ENCODE data around the gene IP6K3.
A peak's percentile ranks its signal among the peaks of the same experiment; 100 is the strongest.

The IP6K3 gene

GRCh38 chr6:33758815-33759216 lies 12.1 kb upstream of the IP6K3 start:
- no peak for DNase-seq

GRCh38 chr6:33757906-33758305 lies 11.2 kb upstream of the IP6K3 start:
- DNase-seq = no peak

DNA sequence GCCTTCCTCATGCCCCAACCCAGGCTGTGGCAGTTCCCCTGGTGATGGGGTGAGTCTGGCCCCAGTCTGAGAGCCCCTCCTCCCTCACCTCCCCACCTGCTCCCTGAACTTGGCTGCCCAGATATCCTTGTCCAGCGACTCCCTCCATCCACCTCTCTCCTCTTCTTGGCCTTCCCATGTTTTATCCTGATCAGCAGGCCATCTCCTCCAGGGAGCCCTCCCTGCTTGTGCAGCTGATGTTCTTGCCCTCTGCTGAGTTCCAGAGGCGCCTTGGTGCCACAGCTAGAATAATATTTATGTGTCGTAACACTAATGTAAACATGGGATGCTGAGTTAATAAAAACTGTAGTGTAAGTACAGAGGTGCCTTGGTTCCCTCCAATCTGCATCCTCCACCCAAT lies 10.4 kb upstream of the IP6K3 start:
- no peak for DNase-seq

GRCh38 chr6:33756211-33756954 lies 9.7 kb upstream of the IP6K3 start:
- DNase-seq = no peak

DNA sequence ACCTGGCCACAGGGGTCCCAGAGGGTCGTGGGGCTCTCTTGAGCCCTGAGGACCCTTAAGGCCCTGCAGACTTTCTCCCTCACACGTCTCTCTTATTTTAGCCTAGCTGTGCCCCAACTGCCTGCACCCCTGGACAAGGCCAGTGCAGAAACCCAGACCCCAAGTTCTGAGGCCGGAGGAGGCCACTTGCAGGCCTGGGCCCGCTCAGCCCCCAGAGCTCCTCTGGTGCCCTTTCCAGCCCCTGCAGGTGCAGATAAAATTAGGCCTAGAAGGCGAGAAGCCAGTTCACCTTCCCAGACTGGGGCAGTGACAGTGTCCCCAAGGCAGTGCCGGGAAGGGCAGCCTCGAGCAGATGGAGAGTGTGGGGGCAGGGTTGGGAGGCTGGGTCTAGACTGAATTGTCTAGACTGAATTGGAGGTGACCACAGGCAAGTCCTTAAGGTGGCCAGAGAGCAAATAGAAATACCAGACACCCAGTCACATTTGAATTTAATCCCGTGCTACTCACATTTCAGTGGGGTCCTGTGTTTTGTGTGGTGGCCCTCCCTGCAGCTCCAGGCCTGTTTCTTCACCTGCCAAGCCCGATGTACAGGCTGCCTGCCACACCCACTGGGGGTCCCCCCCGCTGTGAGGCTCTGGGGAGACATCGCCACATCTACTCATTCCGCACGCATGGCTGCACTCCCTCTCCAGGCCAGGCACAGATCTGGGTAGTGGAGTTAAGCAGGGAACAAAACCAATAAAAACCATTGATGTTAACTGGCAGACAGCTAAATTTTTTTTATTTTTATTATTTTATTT lies 8.6 kb upstream of the IP6K3 start:
- DNase-seq = no peak

GRCh38 chr6:33754222-33754621 lies 7.5 kb upstream of the IP6K3 start:
- DNase-seq = no peak

DNA sequence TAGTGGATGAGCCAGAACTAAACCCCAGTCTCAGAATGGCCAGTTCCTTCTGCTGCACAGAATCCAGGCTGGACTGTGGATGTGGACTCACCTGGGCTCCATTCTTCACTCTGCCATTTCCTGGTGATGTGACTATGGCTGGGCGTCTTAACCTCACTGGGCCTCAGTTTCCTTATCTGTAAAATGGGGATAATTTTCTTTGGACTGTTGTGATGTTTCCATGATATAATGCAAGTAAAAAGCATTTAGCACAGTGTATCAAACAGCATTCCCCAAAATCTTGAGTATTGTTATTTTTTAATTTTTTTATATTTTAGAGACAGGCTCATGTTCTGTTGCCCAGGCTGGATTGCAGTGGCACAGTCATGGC lies 5.9 kb upstream of the IP6K3 start:
- DNase-seq = no peak

- no peak for DNase-seq
Measured at GRCh38 chr6:33751771-33752645, 5.3 kb upstream of the IP6K3 start.

DNA sequence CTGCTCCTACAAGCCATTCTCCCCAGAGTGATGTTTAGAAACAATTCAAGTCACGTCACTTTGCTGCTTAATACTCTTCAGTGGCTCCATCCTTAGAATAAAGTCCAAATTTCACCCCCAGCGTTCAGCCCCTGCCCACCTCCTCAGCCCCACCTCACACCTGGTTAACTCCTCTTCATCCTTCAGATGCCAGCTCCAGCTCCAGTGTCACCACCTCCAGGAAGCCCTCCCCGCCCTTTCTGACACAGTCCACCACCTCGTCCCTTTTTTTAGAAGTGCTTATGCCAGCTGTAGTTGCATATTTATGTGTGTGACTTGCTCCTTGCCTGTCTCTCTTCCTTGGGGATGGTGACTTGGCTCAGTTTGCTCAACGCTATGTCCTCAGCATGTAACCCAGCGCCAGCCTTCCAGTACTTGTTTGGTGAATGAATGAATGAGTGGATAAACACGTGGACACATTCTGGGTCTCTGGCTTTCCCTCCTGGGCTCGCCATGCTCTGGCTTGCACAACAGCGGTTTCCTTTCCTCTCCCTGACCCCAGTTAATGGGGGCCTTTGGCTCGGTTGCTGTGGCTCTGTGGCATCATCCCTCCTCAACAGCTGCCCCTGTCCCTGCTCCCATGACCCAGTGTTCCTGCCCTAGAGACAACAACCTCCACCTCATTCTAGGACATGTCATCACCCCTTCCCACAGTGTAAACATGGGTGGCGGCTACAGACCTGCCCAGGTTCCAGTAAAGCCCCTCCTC lies 3.7 kb upstream of the IP6K3 start:
- DNase-seq = no peak

DNA sequence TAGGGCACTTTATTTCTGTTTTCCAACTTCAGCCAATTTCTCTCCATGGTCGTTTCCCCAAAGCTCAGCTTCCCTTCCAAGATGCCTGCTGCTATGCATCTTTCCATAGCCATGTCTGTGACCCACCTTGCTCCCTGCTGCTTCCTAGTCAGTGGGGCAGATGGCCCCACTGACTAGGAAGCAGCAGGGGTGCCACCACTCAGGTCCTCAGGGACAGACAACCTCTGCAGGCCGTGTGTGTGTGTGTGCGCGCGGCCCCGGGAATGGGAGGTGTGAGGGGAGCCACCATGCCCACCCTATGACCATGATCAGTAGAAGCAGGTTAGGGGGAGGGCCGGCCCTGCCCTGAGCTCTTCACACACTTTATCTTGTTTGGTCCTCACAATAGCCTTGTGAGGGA lies 2.7 kb upstream of the IP6K3 start:
- DNase-seq = no peak

- DNase-seq = no peak
Measured at GRCh38 chr6:33748841-33749240, 2.1 kb upstream of the IP6K3 start.

DNA sequence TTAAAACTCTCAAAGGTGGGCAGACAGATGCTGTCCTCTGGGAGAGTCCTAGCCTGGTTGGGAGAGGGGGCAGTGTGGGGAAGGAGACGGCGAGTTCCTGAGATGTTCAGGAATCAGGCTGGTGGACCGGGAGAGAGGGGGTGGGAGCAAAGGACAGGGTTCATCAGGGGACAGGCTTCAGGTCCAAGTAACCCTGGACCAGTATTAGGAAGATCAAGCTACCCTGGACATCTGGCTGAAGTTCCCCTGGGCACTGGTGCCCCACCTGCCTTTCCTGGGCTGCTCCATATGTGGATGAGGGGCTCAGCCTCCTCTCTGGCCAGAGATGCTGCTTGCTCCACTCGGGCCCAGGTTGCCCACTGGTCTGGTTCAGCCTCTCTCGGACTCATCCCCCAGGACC lies 1.1 kb upstream of the IP6K3 start:
- no peak for DNase-seq

- DNase-seq = no peak
Measured at GRCh38 chr6:33746036-33746600, 587 bp downstream of the IP6K3 start.

GRCh38 chr6:33745548-33745947 lies 1.2 kb downstream of the IP6K3 start:
- DNase-seq = no peak

GRCh38 chr6:33744895-33745546 lies 1.7 kb downstream of the IP6K3 start:
- DNase-seq = no peak

GRCh38 chr6:33744001-33744848 lies 2.5 kb downstream of the IP6K3 start:
- DNase-seq = peak; percentile 68

- DNase-seq = no peak
Measured at GRCh38 chr6:33742837-33743236, 3.9 kb downstream of the IP6K3 start.

DNA sequence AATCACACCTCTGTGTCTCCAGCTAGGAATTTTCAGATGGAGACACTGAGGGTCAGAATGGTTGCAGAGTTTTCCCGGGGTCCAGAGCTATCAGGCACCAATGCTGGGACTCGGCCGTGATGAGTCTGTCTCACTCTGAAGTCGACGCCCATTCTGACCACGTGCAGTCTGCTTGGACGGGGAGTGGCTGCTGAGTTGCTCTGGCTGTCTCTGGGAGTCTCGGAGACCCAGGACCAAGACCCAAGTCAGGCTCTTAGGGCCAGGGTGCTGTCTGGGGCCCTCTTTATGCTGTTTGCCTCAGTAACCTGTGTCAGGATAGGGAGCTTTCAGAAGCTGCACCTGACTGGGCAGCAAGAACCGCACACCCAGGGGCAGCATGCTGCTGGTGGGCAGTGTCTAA lies 4.6 kb downstream of the IP6K3 start:
- no peak for DNase-seq

GRCh38 chr6:33740794-33741193 lies 5.9 kb downstream of the IP6K3 start:
- DNase-seq = no peak

DNA sequence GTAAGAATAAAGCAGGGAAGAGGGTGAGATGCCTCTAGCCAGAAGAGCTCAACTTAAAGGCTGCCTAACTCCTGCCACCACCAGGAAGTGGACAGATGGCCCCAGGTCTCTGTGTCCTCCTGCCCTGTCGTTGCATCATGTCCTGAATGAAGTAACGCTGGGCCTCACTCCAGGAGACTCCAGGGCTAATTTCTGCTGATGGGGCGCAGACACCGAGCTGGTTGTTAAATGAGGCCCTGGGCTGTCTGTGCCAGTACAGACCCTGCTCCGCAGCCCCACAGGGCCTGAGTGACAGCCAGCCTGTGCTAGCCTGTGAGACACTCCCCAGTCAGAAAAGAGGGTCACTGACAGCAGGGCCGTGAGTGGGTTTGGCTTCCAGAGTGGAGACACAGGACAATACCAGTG lies 6.5 kb downstream of the IP6K3 start:
- no peak for DNase-seq

- no peak for DNase-seq
Measured at GRCh38 chr6:33739571-33739970, 7.1 kb downstream of the IP6K3 start.
